ENCODE measurements around the gene TNS3. TPM values are rescaled to one million over a fixed set of nuclear protein-coding genes. Genes with fewer than 3 reads are reported as not detected.

Gene TNS3
- total RNA-seq, 2 donors from 2014 or later, result 0.50 TPM; not detected in 1

GRCh38 chr7:47556511-47557180, 25.3 kb downstream of the TNS3 start:
- Mint-ChIP-seq H3K27ac (no peak overlapping the region), H3K36me3 (no peaks in the 10 kb centered on the region), H3K27me3 (no peaks in the 10 kb centered on the region)

GRCh38 chr7:47553309-47553708, 28.6 kb downstream of the TNS3 start:
- Mint-ChIP-seq H3K9me3 (no peaks in the 10 kb centered on the region), H3K36me3 (no peaks in the 10 kb centered on the region), H3K27ac (no peak overlapping the region), H3K4me3 (no peak overlapping the region), H3K27me3 (no peaks in the 10 kb centered on the region), H3K4me1 (ENCODE audit: low read depth in 2 of 2) (no peaks in the 10 kb centered on the region)
- DNase-seq (ENCODE audit: low spot score) (no peak), ATAC-seq (no peak)

More at GRCh38 chr7:47556511-47557180, 25.3 kb downstream of the TNS3 start:
- DNase-seq (ENCODE audit: low spot score), result no peak
- H3K4me3 Mint-ChIP-seq, result no peak overlapping the region
- H3K9me3 Mint-ChIP-seq, result no peaks in the 10 kb centered on the region
- peak in 1 of 2 donors; percentile 16 for ATAC-seq
- H3K4me1 Mint-ChIP-seq (ENCODE audit: low read depth in 2 of 2), result no peaks in the 10 kb centered on the region

GRCh38 chr7:47552621-47553020, 29.3 kb downstream of the TNS3 start:
- no peaks in the 10 kb centered on the region for H3K36me3 Mint-ChIP-seq
- no peak for ATAC-seq
- no peaks in the 10 kb centered on the region for H3K9me3 Mint-ChIP-seq
- H3K27me3 Mint-ChIP-seq, result no peaks in the 10 kb centered on the region
- DNase-seq (ENCODE audit: low spot score), result no peak
- no peaks in the 10 kb centered on the region for H3K4me1 Mint-ChIP-seq (ENCODE audit: low read depth in 2 of 2)
- H3K4me3 Mint-ChIP-seq, result no peak overlapping the region
- no peak overlapping the region for H3K27ac Mint-ChIP-seq

- no peaks in the 10 kb centered on the region for H3K4me1 Mint-ChIP-seq (ENCODE audit: low read depth in 2 of 2)
- H3K27ac Mint-ChIP-seq, result no peak overlapping the region
- no peaks in the 10 kb centered on the region for H3K36me3 Mint-ChIP-seq
- DNase-seq (ENCODE audit: low spot score), result no peak
- H3K4me3 Mint-ChIP-seq, result no peak overlapping the region
- ATAC-seq, result no peak
- no peaks in the 10 kb centered on the region for H3K27me3 Mint-ChIP-seq
- no peaks in the 10 kb centered on the region for H3K9me3 Mint-ChIP-seq
Measured at GRCh38 chr7:47551668-47552440, 30.1 kb downstream of the TNS3 start.

- Mint-ChIP-seq H3K9me3 (no peaks in the 10 kb centered on the region), H3K27ac (no peak overlapping the region), H3K4me3 (no peak overlapping the region), H3K4me1 (ENCODE audit: low read depth in 2 of 2) (no peaks in the 10 kb centered on the region), H3K36me3 (no peaks in the 10 kb centered on the region), H3K27me3 (no peaks in the 10 kb centered on the region)
- no peak for DNase-seq (ENCODE audit: low spot score)
- ATAC-seq, result peak in 1 of 2 donors; percentile 44
Measured at GRCh38 chr7:47550788-47551470, 31.0 kb downstream of the TNS3 start.

GRCh38 chr7:47549916-47550315, 32.0 kb downstream of the TNS3 start:
- Mint-ChIP-seq H3K27me3 (no peaks in the 10 kb centered on the region), H3K4me3 (no peak overlapping the region), H3K4me1 (ENCODE audit: low read depth in 2 of 2) (no peaks in the 10 kb centered on the region), H3K27ac (no peak overlapping the region), H3K36me3 (no peaks in the 10 kb centered on the region), H3K9me3 (no peaks in the 10 kb centered on the region)
- DNase-seq (ENCODE audit: low spot score) (no peak), ATAC-seq (no peak)

- no peak overlapping the region for H3K27ac Mint-ChIP-seq
- H3K4me3 Mint-ChIP-seq, result no peak overlapping the region
- no peaks in the 10 kb centered on the region for H3K36me3 Mint-ChIP-seq
- DNase-seq (ENCODE audit: low spot score) (no peak), ATAC-seq (no peak)
- no peaks in the 10 kb centered on the region for H3K4me1 Mint-ChIP-seq (ENCODE audit: low read depth in 2 of 2)
- H3K9me3 Mint-ChIP-seq, result no peaks in the 10 kb centered on the region
- no peaks in the 10 kb centered on the region for H3K27me3 Mint-ChIP-seq
Measured at GRCh38 chr7:47549397-47549796, 32.5 kb downstream of the TNS3 start.

GRCh38 chr7:47548546-47548945, 33.4 kb downstream of the TNS3 start:
- H3K27me3 Mint-ChIP-seq, result no peaks in the 10 kb centered on the region
- H3K4me3 Mint-ChIP-seq, result no peak overlapping the region
- H3K27ac Mint-ChIP-seq, result no peak overlapping the region
- H3K4me1 Mint-ChIP-seq (ENCODE audit: low read depth in 2 of 2), result no peaks in the 10 kb centered on the region
- DNase-seq (ENCODE audit: low spot score), result no peak
- ATAC-seq, result no peak
- no peaks in the 10 kb centered on the region for H3K9me3 Mint-ChIP-seq
- no peaks in the 10 kb centered on the region for H3K36me3 Mint-ChIP-seq

- H3K4me3 Mint-ChIP-seq, result no peak overlapping the region
- H3K36me3 Mint-ChIP-seq, result no peaks in the 10 kb centered on the region
- ATAC-seq (no peak), DNase-seq (ENCODE audit: low spot score) (no peak)
- no peaks in the 10 kb centered on the region for H3K27me3 Mint-ChIP-seq
- H3K4me1 Mint-ChIP-seq (ENCODE audit: low read depth in 2 of 2), result no peaks in the 10 kb centered on the region
- no peaks in the 10 kb centered on the region for H3K9me3 Mint-ChIP-seq
- H3K27ac Mint-ChIP-seq, result no peak overlapping the region
Measured at GRCh38 chr7:47546733-47547494, 35.0 kb downstream of the TNS3 start.

GRCh38 chr7:47546171-47546570, 35.7 kb downstream of the TNS3 start:
- H3K4me3 Mint-ChIP-seq, result no peak overlapping the region
- ATAC-seq, result no peak

GRCh38 chr7:47544416-47544815, 37.5 kb downstream of the TNS3 start:
- Mint-ChIP-seq H3K27ac (no peak overlapping the region), H3K4me3 (no peak overlapping the region), H3K9me3 (no peaks in the 10 kb centered on the region), H3K27me3 (peaks cover 0 to 3% of the 10 kb centered on the region in 2 donors), H3K36me3 (no peaks in the 10 kb centered on the region), H3K4me1 (ENCODE audit: low read depth in 2 of 2) (no peaks in the 10 kb centered on the region)
- DNase-seq (ENCODE audit: low spot score) (no peak), ATAC-seq (no peak)

More at GRCh38 chr7:47546171-47546570, 35.7 kb downstream of the TNS3 start:
- Mint-ChIP-seq H3K36me3 (no peaks in the 10 kb centered on the region), H3K27ac (no peak overlapping the region), H3K4me1 (ENCODE audit: low read depth in 2 of 2) (no peaks in the 10 kb centered on the region), H3K27me3 (no peaks in the 10 kb centered on the region), H3K9me3 (no peaks in the 10 kb centered on the region)
- DNase-seq (ENCODE audit: low spot score), result no peak

GRCh38 chr7:47543714-47544113, 38.2 kb downstream of the TNS3 start:
- no peak overlapping the region for H3K4me3 Mint-ChIP-seq

GRCh38 chr7:47543056-47543455, 38.9 kb downstream of the TNS3 start:
- H3K4me3 Mint-ChIP-seq, result no peak overlapping the region
- H3K36me3 Mint-ChIP-seq, result no peaks in the 10 kb centered on the region
- H3K9me3 Mint-ChIP-seq, result no peaks in the 10 kb centered on the region
- H3K27ac Mint-ChIP-seq, result no peak overlapping the region
- peaks cover 7 to 9% of the 10 kb centered on the region in 2 donors for H3K27me3 Mint-ChIP-seq
- H3K4me1 Mint-ChIP-seq (ENCODE audit: low read depth in 2 of 2), result no peaks in the 10 kb centered on the region
- ATAC-seq (no peak), DNase-seq (ENCODE audit: low spot score) (no peak)

More at GRCh38 chr7:47543714-47544113, 38.2 kb downstream of the TNS3 start:
- DNase-seq (ENCODE audit: low spot score), result no peak
- no peak overlapping the region for H3K27ac Mint-ChIP-seq
- no peaks in the 10 kb centered on the region for H3K36me3 Mint-ChIP-seq
- ATAC-seq, result no peak
- H3K4me1 Mint-ChIP-seq (ENCODE audit: low read depth in 2 of 2), result no peaks in the 10 kb centered on the region
- no peaks in the 10 kb centered on the region for H3K9me3 Mint-ChIP-seq
- H3K27me3 Mint-ChIP-seq, result peaks cover 3 to 5% of the 10 kb centered on the region in 2 donors

Data from natural killer cell treated with Interleukin-12 subunit alpha and Interleukin-12 subunit beta and Interleukin-15 and Interleukin-18, amount 100 ng/mL, for 72 hours (primary cell).